Measurements from ENCODE around the gene IGSF9B.

GRCh38 chr11:133955945-133956421 is 785 bp downstream of the IGSF9B start:
- no peak for TF ChIP-seq CTCF (IDR thresholded peaks at IDR 0.05; ENCODE audit: insufficient read depth, low read length, poor library complexity, severe bottlenecking)
- TF ChIP-seq EZH2phosphoT487 (conservative IDR thresholded peaks at IDR 0.05; ENCODE audit: low read length), result no peak
